ENCODE results near the gene HOXA5. TPM values are rescaled to one million over a fixed set of nuclear protein-coding genes. Genes with fewer than 3 reads are reported as not detected.
A peak's percentile ranks its signal among the peaks of the same experiment; 100 is the strongest.

The HOXA5 gene
- total and polyA plus RNA-seq, 2 of the 8 experiments (the other 6 are each of a cell fraction or from before 2014, with no cell fraction given), result not detected

- Histone ChIP-seq H2AFZ (ENCODE audit: low read length) (no peak overlapping the region), H3K9ac (replicated peaks in 1 of 4; ENCODE audit: extremely low read depth in 1 of 4, low read depth in 3 of 4, low read length in 3 of 4) (no peak overlapping the region), H3K4me1 (replicated peaks in 1 of 4; ENCODE audit: control insufficient read depth in 3 of 4, insufficient read depth in 4 of 4, low read length in 3 of 4) (peaks cover 0 to 2% (median 0%) of the 10 kb centered on the region in 4 experiments; a peak in 1 of 7 replicates), H3K18ac (ENCODE audit: extremely low read depth, low read length) (no peak overlapping the region), H3K23ac (ENCODE audit: insufficient read length) (no peak overlapping the region), H4K20me1 (replicated peaks in 1 of 2; ENCODE audit: control insufficient read depth in 1 of 2, insufficient read depth in 2 of 2, low read length in 2 of 2) (peaks cover 29 to 32% of the 10 kb centered on the region in 2 experiments), H3K36me3 (ENCODE audit: control insufficient read depth in 2 of 4, insufficient read depth in 4 of 4, low read length in 3 of 4) (no peaks in the 10 kb centered on the region), H3K4me2 (ENCODE audit: insufficient read depth in 1 of 2, low read depth in 2 of 2, low read length in 2 of 2) (no peak overlapping the region), H3K27me3 (replicated peaks in 1 of 4; ENCODE audit: control insufficient read depth in 3 of 4, extremely low read depth in 1 of 4, insufficient read depth in 3 of 4, low read length in 3 of 4) (peaks cover 100% of the 10 kb centered on the region in 4 experiments), H3K4me3 (ENCODE audit: extremely low read depth in 1 of 4, insufficient read depth in 2 of 4, low read depth in 3 of 4, low read length in 4 of 4) (no peak overlapping the region), H3K79me2 (ENCODE audit: control insufficient read depth in 1 of 2, insufficient read depth in 2 of 2, low read length in 2 of 2) (no peaks in the 10 kb centered on the region), H4K8ac (ENCODE audit: extremely low read depth, insufficient read depth, low read length) (no peak overlapping the region), H2BK15ac (ENCODE audit: low read length) (no peak overlapping the region), H2AK5ac (ENCODE audit: low read depth, low read length) (no peak overlapping the region), H3K23me2 (ENCODE audit: low read depth, low read length) (no peaks in the 10 kb centered on the region; the same call in 1 of the 2 replicates), H2BK20ac (ENCODE audit: low read length) (no peak overlapping the region), H3K56ac (replicated peaks; ENCODE audit: insufficient read length, low read depth, low read length) (no peak overlapping the region), H4K5ac (ENCODE audit: insufficient read length, low read depth, low read length) (no peak overlapping the region), H3K9me3 (ENCODE audit: insufficient read depth in 2 of 2, low read depth in 1 of 2, low read length in 1 of 2) (no peaks in the 10 kb centered on the region), H2BK5ac (ENCODE audit: low read depth, low read length) (no peak overlapping the region), H2BK12ac (ENCODE audit: low read depth, low read length) (no peak overlapping the region), H3K79me1 (ENCODE audit: low read depth, low read length) (no peaks in the 10 kb centered on the region), H3K27ac (ENCODE audit: low read depth, low read length) (no peak overlapping the region), H3K4ac (replicated peaks; ENCODE audit: insufficient read length, low read depth, low read length) (no peak overlapping the region), H3K14ac (ENCODE audit: insufficient read length) (no peak overlapping the region), H2BK120ac (replicated peaks; ENCODE audit: low read depth, low read length) (no peak overlapping the region), H4K91ac (replicated peaks; ENCODE audit: insufficient read length, low read length) (no peak overlapping the region)
- FAIRE-seq (no peak), DNase-seq (ENCODE audit: low read depth in 1 of 2, low spot score in 2 of 2) (no peak)
- POLR2A ChIA-PET (ENCODE audit: partially characterized antibody), result no interaction called here
- 34% methylated on average over 7 of the region's 7 CpGs; no CpG with 5 or more reads in 1 of the 2 experiments for WGBS, 2 experiments (ENCODE audit: extremely low coverage in 1 of 2, insufficient coverage in 1 of 2, insufficient read length in 1 of 2, insufficient replicate concordance in 2 of 2, low coverage in 1 of 2, low lambda C conversion rate in 2 of 2, missing lambda C conversion rate in 1 of 2)
- CTCF ChIA-PET (ENCODE audit: partially characterized antibody), result interaction anchor here (1.1 kb wide), 1 partner anchor 39 kb away, joined by 3 read pairs; no protein-coding TSS in a partner anchor
- peak; percentile 53; the same call in 1 of the 2 replicates for TF ChIP-seq CBX8 (IDR thresholded peaks at IDR 0.05; ENCODE audit: borderline replicate concordance, low read depth, low read length)
- TF ChIP-seq SP2 (IDR thresholded peaks at IDR 0.05; ENCODE audit: low read length), result no peak
Observed at GRCh38 chr7:27121684-27122076, 21.8 kb downstream of the HOXA5 start.
